HG02840 (cell line): Measurements from ENCODE around the gene ATP11C.
"Not testable (repeated sequence)": the region's sequence is repeated elsewhere in the genome, so short reads cannot be mapped to it uniquely, and the experiment has no call there.

Experiments
- ATAC-seq: cut with Tn5 transposase; IDR thresholded peaks from one replicate; pipeline ENCODE4 v1.9.1; 2021; ENCODE audit warnings: mild to moderate bottlenecking, moderate library complexity, moderate number of reproducible peaks; ENCODE audit not compliant: unreplicated experiment, low FRiP score

The ATP11C gene

DNA sequence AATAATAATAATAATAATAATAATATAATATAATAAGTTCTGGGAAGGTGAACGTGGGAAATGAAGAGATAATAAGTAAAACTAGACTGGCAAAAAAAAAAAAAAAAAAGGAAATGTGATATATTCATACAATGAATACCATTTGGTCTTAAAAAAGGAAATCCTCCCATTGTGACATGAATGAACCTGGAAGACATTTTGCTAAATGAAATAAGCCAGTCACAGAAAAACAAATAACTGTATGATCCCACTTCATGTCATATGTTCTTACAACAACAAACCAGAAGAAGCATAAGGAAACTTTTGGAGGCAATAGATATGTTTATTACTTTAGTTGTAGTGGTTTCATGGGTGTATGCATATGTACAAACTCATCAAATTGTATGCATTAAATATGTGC, 63.1 kb downstream of the ATP11C start:
- no peak for ATAC-seq

- no peak for ATAC-seq
These were observed 68.2 kb downstream of the ATP11C start for GRCh38 chrX:139864640-139865039.

DNA sequence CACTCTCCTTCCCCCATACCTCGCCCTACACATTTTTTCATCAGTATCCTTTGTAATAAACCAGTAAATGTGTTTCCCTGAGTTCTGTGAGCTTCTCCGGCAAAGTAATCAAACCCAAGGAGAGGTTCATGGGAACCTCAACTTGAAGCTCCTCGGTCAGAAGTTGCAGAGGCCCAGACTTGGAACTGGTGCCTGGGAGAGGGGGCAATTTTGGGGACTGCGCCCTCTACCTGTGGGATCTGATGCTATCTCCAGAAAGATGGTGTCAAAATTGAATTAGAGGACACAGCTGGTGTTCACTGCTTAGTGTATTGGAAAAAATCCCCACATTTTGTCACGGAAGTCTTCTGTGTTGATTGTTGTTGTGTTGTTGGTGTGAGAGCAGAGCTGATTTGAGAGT, 70.6 kb downstream of the ATP11C start:
- ATAC-seq: no peak

GRCh38 chrX:139856826-139857225, 76.0 kb downstream of the ATP11C start:
- ATAC-seq: not testable (repeated sequence)

GRCh38 chrX:139851730-139852129, 81.1 kb downstream of the ATP11C start:
- ATAC-seq: no peak

GRCh38 chrX:139850968-139851367, 81.9 kb downstream of the ATP11C start:
- no peak for ATAC-seq

DNA sequence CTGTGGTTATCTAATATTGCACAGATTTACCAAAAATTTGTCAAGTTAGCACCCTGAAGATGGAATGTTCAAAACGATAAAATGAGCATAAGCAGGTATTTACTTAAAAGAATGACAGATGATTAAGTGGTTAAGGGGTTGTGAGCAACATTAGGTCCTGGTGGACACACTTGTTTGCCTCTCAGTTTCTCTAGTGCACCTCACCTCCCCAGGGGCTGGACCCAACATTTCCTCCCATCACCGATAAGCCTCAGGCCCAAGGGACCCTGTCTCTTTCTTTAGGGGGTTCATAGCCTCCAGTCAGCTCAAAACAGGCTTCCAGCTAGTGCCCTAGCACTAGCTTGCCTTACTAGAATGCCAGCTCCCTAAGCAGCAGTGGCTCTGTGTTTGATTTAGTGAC, 88.0 kb downstream of the ATP11C start:
- no peak for ATAC-seq

- no peak for ATAC-seq
These were observed 88.7 kb downstream of the ATP11C start for GRCh38 chrX:139844163-139844562.

DNA sequence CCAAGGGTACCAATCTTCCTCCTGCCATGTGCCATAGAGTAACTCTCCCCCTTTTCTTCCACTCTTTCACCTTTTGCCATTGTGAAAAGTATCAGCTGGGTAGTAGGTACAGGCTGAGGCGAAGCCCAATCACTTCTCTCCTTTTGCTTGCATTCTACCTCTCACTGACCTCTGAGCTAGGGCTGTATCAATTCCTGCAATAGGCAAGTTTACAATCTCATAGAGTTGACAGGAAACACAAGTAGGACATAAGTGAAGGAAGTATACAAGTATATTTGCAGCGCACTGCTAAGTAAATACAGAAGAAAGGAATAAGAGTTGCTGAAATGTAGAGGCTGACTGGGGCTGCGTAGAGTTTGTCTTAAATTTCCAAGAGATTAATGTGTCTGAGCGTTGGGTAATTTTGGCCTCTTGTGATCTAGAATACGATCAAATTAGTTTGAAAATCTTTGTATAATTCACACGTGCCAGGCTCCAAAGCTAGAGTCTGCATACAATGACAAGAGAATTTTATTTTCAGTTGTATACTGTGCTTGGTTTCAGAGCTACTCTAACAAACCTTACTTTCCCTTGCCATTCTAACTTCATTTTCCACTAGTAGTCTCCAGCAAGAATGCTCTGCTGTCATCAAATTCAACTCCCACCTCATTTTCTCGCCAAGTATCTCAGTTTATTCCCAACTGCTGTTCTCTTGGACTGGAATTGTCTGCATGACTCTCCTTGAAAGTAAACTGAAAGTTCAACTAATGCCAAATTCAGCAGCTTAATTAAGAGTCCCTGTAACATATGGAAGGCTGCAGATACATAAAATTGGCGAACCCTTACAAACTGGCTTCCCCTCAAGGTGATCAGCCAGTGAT, 90.3 kb downstream of the ATP11C start:
- no peak for ATAC-seq

GRCh38 chrX:139836335-139836734, 96.5 kb downstream of the ATP11C start:
- not testable (repeated sequence) for ATAC-seq

GRCh38 chrX:139834879-139835278, 98.0 kb downstream of the ATP11C start:
- no peak for ATAC-seq

DNA sequence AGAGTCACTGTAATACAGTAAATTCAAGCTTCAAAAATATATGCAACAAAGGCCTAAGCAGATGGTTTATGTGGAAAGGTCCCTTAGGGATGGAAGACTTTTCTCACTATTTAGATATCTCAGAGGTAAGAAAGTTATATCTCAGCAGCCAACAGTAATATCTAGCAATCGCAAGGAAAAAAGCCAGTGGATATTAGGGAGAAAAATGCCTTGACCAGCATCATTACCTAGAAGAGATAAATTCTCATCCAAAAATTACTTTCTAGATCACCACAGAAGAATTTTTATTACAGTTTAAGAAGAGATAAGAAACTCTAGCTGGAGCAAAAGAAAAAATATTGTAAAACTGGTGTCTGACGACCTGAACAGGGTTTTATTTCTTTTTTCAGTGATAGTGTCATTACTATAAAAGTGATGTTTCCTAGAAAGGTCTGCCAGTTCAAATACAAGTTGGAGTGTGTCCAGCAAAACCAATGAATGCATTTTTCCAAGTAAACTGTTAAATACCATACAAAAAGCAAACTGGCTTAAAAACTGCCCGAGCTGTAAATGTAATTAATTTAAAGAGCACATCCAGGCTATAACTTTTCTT, 100.0 kb downstream of the ATP11C start:
- no peak for ATAC-seq

- peak; percentile 70 for ATAC-seq
These were observed 101.0 kb downstream of the ATP11C start for GRCh38 chrX:139831675-139832456.

GRCh38 chrX:139831017-139831416, 101.8 kb downstream of the ATP11C start:
- no peak for ATAC-seq

GRCh38 chrX:139828830-139829229, 104.0 kb downstream of the ATP11C start:
- ATAC-seq: no peak

DNA sequence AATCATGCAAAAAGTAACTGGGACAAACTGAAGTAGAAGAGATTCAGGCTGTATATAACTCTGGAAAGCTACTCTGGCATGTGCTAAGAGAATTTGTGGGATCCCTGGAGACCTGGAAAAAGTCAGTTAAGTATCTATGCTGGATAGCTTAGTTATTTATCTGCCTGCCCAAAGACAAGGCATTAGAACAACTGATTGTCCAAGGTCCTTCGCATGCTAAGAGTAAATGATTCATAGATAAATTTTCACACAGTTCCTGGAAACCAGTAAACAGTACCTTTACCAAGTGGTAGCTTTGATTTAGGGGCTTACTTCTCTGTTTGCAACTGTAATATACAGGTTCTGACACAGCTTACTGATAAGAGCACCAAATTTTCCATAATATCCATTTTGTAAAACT, 104.8 kb downstream of the ATP11C start:
- no peak for ATAC-seq

DNA sequence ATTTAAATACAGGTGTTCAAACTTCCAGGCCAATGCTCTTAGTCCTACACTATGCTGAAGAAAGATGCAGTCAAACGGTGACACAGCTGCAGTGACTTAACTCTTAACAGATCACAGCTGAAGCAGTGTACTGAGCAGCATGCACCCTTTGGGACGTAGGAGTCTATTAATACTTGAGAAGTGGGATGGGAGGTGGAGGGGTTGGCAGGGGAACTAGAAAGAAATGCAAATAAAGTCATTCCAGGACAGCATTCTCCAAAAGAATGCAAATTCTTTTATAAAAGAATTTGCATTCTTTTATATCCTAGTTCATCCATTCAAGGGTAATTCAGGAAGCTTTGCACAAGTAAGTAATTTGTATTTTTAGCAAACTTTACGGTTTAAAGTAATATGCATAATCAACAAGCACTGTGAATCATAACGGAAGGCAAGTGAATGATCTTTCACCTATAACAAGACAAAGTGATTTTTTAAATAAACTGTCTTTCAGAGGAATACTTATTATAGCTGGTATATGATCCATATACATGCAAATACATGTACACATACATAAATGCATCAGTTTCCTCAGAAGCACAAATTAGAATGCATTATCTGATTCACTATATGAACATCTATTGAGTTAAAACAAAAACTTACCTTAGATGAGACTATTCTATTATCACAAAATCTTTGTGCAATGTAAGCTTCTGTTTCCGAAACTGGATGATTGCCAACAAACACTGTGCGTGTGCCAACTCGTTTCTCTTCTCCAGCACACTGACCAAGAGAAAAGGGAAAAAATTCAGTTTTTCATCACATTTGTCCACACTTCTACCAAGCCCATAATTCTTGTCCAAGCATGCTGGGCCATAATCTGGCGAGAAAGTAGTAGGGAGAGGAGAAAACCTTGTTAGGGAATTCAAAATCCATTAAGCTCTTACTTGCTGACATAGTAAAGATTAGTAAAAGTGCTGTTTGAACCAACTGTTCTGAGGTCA, 106.5 kb downstream of the ATP11C start:
- no peak for ATAC-seq

DNA sequence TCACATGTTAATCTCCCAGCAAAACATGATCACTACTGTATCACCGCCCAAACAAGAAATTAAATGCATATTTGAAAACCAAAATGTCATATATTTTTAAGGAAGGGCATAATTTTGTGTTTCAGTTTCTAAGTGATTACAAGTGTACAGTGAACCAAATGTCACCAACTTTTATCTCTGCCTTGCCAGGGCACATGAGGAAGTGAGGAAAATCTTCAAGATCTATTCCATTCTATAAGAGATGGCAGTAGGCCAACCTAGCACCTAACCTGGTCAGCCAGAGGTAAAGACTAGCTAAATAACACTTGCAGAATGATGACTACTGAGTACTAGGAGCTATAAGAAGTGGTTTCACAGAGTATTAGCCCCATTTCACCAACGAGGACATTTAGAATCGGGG, 107.2 kb downstream of the ATP11C start:
- ATAC-seq: no peak

GRCh38 chrX:139823806-139824205, 109.0 kb downstream of the ATP11C start:
- ATAC-seq: no peak

GRCh38 chrX:139820358-139820984, 112.4 kb downstream of the ATP11C start:
- no peak for ATAC-seq
